NCI-H460 (cell line): ENCODE data around the gene YPEL5. TPM values are rescaled to one million over a fixed set of nuclear protein-coding genes. Genes with fewer than 3 reads are reported as not detected.
"Not testable (repeated sequence)": the region's sequence is repeated elsewhere in the genome, so short reads cannot be mapped to it uniquely, and the experiment has no call there.

Experiments used
- DNase-seq: peaks from one replicate; pipeline ENCODE4 v3.0.0-alpha.2; 2016; ENCODE audit warnings: low read depth; ENCODE audit errors: extremely low read depth
- total RNA-seq: library from RNA; depleted of rRNA; stranded (reverse); fragments of >200 nt; shearing (Covaris generic); gene quantifications from 2 replicates; pipeline ENCODE4 v1.2.3, GENCODE V29; 2014

YPEL5 gene
- total RNA-seq, 1 experiment from 2014 or later = 50.2 TPM

GRCh38 chr2:30136764-30137444 lies 9.9 kb upstream of the YPEL5 start:
- DNase-seq = no peak

- no peak for DNase-seq
Observed at GRCh38 chr2:30139131-30139870, 7.5 kb upstream of the YPEL5 start.

DNA sequence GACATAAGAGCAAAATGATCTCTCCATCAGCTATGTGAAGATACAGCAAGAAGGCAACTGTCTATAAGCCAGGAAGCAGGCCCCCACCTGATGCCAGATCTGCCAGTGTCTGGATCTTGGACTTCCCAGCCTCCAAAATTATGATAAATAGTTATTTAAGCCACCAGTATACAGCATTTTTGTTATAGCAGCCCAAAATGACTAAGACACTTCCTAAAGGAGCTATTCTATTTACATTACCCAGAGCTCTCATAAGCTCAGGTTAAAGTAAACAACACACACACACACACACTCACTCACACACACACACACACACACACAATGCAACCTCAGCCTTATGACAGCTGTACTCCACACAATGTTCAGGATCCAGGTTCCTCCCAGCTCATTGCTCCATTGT lies 5.7 kb upstream of the YPEL5 start:
- DNase-seq = no peak

DNA sequence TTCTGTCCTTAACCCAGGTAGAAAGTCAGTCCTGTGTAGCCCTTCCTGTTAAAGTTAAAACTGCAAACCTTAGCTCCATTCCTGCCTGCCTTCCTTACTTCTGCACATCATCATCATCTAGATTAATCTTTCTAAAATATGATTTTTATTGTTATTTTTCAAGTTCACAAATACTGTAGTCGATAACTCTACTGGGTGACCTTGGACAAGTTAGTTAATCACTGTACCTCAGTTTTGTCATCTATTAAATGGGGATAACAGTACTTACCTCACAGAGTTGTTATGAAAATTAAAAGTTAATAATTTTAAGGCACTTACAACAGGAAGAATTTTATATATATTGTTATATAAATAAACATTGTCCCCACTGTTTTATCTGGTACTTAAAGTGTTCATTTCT lies 2.5 kb upstream of the YPEL5 start:
- DNase-seq = no peak

DNA sequence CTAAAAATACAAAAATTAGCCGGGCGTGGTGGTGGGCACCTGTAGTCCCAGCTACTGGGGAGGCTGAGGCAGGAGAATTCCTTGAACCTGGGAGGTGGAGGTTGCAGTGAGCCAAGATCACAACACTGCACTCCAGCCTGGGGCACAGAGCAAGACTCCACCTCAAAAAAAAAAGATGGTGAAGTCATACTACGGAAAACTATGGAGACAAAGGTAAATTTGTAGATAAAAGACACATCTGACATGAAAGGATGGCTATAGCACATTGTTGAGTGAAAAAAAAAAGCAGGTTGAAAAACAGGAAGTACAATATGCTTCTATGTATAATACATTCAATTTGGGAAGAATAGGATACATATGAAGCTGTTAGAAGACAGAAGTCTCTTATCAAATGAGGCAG lies 1.9 kb upstream of the YPEL5 start:
- not testable (repeated sequence) for DNase-seq

- no peak for DNase-seq
Observed at GRCh38 chr2:30145826-30146336, 926 bp upstream of the YPEL5 start.

DNA sequence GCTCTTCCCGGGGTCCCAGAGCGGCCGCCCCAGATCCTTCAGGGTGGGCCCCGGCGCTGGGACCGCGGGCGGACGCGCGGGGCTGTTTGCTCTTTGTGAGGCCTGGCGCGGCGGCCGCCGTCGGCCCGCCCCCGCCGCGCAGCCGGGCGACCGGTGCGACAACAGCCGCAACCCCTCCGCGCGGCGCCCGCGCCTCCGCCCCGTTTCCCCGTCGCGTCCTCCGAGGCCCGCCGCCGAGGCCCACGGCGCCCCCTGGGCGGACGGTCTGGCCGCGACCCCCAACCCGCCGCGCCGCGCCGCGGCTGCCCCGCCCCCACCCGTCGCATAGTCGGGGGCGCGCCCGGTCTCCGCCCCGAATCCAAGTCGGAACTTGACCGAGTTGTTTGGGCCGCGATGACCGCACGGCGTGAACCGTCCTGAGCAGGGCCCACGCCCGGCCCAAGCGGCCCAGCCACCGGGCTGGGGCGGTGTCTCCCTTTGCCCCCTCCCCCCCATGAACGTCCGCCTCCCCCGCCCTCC lies 448 bp downstream of the YPEL5 start:
- no peak for DNase-seq

DNA sequence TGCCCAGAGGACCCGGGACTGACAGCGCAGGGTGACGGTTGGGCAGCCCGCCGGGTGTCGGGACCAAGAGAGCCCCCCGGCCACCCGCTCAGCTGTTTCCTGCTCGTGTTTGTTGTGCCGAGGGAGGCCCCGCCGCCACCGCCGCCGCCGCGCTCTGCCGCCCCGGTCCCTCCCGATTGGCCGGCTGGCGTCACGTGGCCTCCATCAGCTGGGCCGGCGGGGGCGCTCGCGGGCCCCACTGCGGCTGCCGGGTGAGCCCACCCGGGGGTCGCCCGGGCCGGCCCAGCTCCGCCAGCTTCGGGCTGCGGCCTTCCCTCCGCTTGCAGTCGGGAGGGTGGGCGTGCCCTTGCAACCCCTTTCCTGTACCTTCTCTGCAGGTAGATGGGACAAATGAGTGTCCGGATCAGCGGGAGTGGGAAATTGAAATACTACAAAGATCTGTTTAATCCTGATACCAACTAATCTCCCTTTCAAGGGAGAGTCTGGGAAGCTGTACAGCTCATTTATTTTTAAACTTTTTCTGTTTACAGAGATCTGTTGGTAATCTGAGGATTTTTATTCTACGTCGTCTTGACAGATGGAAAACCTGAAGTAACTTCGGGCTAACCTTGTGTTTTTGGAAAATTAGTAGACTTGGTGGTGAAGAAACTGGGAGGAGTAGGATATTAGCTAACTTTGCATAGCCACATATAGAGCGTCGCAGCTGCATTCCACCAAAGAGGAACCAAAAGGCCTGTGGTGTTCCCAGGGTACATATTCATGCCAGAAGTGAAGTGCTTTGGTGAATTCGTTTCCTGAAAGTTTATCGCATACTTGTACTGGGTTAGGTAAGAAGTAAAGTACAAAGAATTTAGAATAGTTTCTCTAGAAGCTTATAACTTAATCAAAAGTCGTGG lies 1.2 kb downstream of the YPEL5 start:
- DNase-seq = peak; percentile 53

DNA sequence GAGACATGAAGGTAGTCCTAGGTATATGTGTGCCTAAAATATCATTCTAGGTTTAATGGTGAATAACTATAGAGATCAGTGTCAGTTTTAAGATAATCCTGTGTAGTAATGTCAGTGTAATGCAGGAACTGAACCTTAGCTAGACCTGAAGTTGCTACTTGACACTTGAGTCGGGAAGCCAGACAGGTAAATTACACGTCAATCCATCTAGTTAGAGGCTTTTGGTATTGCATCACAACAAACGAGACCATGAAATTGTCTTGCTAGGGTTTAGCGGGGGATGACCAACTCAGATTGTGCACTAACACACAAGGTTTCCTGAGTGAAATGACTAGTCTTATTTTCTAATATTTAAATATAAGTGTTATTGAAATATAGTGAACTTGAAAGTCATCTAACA lies 2.0 kb downstream of the YPEL5 start:
- no peak for DNase-seq

GRCh38 chr2:30149513-30149912 lies 2.7 kb downstream of the YPEL5 start:
- no peak for DNase-seq

DNA sequence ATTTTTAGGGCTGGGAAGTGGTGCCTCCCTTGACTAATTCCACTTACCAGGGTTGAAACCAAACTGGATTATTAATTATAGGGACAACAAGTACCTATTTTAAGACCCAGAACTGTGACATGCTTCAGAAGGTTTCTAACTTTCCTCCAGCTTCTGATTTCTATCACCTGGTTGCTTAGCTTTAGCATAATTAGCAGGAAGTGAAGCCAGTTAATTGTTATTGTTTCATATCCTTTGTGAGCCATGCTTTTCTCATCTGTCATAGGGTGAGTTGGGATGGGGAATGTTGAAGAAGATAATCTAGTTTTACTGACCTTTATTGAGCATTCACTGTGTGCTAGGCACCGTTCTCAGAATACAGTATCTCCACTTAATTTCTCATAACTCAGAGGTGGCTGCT lies 3.2 kb downstream of the YPEL5 start:
- DNase-seq = no peak

GRCh38 chr2:30150786-30151185 lies 4.0 kb downstream of the YPEL5 start:
- peak; percentile 58 for DNase-seq

- no peak for DNase-seq
Observed at GRCh38 chr2:30152385-30152784, 5.6 kb downstream of the YPEL5 start.

GRCh38 chr2:30155202-30155601 lies 8.4 kb downstream of the YPEL5 start:
- no peak for DNase-seq

DNA sequence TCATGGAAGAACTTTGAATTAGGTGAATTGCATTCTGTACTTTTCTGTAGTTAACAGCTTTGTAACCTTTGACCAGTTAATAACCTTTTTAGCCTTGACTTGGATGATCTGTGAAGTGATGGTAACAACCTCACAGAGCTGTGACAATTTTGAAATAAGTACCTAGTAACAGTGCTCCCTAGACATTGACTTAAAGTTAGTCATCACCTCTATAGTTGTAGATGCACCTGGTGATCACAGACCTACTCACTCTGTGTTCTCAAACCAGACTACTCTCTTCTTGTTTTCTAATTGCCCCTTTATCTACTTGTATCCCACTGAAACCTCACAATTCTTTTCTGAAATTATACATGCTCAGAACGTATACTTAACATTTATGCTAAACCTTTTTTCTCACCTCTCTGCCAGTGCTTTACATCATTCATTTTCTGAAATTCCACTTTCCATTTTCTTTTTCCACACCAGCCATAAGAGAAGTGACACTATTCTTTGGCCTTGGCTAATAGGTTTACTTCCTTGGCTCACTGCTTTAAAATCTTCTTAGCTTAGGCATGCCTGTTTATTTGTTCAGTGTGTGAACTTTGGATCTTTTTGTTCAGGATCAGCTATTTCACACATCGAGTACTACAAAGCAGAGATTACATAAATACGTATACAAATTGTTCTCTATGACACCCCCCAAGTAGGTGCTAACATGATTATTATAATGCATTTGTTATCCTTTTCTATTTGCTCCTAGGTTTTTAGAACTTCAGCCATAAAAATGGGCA lies 9.3 kb downstream of the YPEL5 start:
- no peak for DNase-seq

DNA sequence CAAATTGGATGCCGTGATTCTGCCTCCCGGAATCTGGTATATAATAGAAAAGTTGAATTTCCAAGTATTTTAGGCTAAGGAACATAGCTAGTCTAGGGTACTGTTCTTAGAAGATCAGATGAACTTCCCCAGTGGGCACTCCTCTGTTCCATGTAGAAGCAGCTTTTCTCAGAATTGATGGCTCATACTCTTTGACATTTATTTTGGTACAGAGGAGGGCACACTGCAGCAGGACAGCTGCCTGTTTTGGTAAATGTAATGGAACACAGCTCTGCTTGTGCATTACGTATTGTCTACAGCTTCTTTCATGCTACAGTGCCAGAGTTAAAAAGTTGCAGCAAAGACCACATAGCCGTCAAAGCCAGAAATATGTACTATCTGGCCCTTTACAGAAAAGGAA lies 10.8 kb downstream of the YPEL5 start:
- no peak for DNase-seq

DNA sequence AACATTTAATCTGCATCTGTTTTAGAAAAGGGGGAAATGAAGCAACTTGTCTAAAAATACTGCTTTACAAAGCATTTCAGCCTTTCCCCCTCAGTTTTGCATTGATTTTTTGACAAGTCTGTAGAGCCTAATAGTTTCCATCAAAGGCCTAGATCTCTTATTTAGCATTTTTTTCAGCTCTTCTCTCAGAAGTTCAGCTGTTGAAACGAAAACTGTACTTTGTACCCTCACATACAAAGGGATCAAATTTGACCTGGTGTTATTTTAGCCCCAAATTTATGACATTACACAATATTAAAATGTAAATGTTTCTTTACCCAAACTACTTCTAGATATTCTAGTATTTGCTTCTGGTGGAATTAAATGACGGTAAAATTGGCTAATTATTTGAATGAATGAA lies 13.0 kb downstream of the YPEL5 start:
- DNase-seq = no peak

DNA sequence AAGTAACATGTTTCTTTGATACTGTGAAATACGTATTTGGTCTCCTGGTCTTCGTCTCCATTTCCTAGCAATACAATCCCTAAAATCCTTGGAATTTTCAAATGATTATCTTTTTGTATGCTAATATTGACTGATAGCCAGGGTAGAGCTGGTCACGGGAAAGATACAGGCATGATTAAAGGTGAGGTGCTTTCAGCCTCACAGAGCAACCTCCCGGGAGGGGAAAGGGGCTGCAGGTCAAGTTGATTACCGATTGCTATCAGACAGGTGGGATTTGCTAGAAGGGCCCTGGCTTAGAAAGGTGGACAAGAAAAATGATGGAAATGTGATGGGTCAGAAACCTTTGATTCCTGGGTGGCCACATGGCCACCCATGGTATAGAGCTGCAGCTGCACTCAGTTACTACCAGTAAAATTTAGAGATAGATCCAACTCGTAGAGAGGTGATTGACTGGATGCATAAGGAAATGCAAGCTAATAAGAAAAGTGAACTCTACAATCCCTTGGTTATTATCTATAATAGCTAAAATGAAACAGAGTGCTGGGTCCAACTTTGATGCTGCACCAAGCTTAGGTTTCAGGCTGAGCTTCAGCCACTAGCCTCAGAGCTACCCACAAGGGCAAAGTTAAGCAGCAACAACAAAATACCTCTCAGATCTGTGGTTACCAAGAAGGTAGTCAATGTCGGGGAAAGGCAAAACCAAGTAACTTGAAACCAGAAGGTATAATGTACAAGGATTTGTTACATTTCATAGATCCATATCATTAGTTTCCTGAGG lies 15.3 kb downstream of the YPEL5 start:
- no peak for DNase-seq

DNA sequence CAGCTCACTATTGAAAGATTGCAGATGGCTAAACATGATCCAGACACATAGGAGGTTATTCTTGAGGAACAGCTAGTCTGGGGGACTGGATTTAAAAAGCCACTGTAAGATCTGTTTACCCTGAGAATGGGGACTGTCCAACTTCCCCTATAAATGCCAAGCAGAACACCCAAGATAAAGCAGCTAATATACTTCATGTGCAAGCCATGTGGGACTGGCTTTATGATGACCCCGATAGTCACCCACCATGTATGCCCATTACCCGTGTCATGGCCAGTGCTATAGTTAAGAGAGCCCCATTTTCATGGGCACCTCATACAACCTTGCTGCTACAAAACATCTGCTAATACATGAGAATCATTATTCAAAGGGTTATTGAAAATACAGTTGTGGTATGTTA lies 16.0 kb downstream of the YPEL5 start:
- DNase-seq = no peak
